ENCODE results near the gene HS3ST6.

The HS3ST6 gene

GRCh38 chr16:1895949-1896675, 22.1 kb downstream of the HS3ST6 start:
- Histone ChIP-seq H3K27ac (no peak overlapping the region), H3K9ac (no peak overlapping the region), H3K36me3 (ENCODE audit: insufficient read depth) (no peaks in the 10 kb centered on the region), H3K4me1 (ENCODE audit: low read depth, poor library complexity, severe bottlenecking) (no peaks in the 10 kb centered on the region), H3K4me3 (IDR thresholded peaks at IDR 0.05; ENCODE audit: insufficient read depth, low read depth, low read length) (no peak overlapping the region), H4K20me1 (ENCODE audit: insufficient read depth) (no peaks in the 10 kb centered on the region), H3K79me2 (ENCODE audit: insufficient read depth, low read depth) (no peaks in the 10 kb centered on the region), H2AFZ (ENCODE audit: low read depth) (no peak overlapping the region), H3K4me2 (no peak overlapping the region), H3K27me3 (ENCODE audit: insufficient read depth, low read depth) (peaks cover 95% of the 10 kb centered on the region)
- TF ChIP-seq CTCF (conservative IDR thresholded peaks at IDR 0.05; ENCODE audit: low read depth, low read length) = no peak

- Histone ChIP-seq H3K4me1 (ENCODE audit: low read depth, poor library complexity, severe bottlenecking) (no peaks in the 10 kb centered on the region), H3K27me3 (ENCODE audit: insufficient read depth, low read depth) (peaks cover 96% of the 10 kb centered on the region), H3K27ac (no peak overlapping the region), H3K9ac (no peak overlapping the region), H2AFZ (ENCODE audit: low read depth) (no peak overlapping the region), H3K4me3 (IDR thresholded peaks at IDR 0.05; ENCODE audit: insufficient read depth, low read depth, low read length) (no peak overlapping the region), H3K36me3 (ENCODE audit: insufficient read depth) (no peaks in the 10 kb centered on the region), H4K20me1 (ENCODE audit: insufficient read depth) (no peaks in the 10 kb centered on the region), H3K4me2 (no peak overlapping the region), H3K79me2 (ENCODE audit: insufficient read depth, low read depth) (no peaks in the 10 kb centered on the region)
- TF ChIP-seq CTCF (conservative IDR thresholded peaks at IDR 0.05; ENCODE audit: low read depth, low read length) = no peak
These were observed 23.1 kb downstream of the HS3ST6 start for GRCh38 chr16:1895068-1895467.

GRCh38 chr16:1890708-1891050, 27.5 kb downstream of the HS3ST6 start:
- Histone ChIP-seq H3K4me3 (IDR thresholded peaks at IDR 0.05; ENCODE audit: insufficient read depth, low read depth, low read length) (no peak overlapping the region), H4K20me1 (ENCODE audit: insufficient read depth) (no peaks in the 10 kb centered on the region), H3K79me2 (ENCODE audit: insufficient read depth, low read depth) (no peaks in the 10 kb centered on the region), H3K27me3 (ENCODE audit: insufficient read depth, low read depth) (peaks cover 77% of the 10 kb centered on the region), H3K36me3 (ENCODE audit: insufficient read depth) (no peaks in the 10 kb centered on the region), H2AFZ (ENCODE audit: low read depth) (no peak overlapping the region), H3K27ac (no peak overlapping the region), H3K4me2 (no peak overlapping the region), H3K9ac (no peak overlapping the region), H3K4me1 (ENCODE audit: low read depth, poor library complexity, severe bottlenecking) (no peaks in the 10 kb centered on the region)
- no peak for TF ChIP-seq CTCF (conservative IDR thresholded peaks at IDR 0.05; ENCODE audit: low read depth, low read length)

- Histone ChIP-seq H4K20me1 (ENCODE audit: insufficient read depth) (no peaks in the 10 kb centered on the region), H2AFZ (ENCODE audit: low read depth) (no peak overlapping the region), H3K9ac (no peak overlapping the region), H3K27me3 (ENCODE audit: insufficient read depth, low read depth) (peaks cover 75% of the 10 kb centered on the region), H3K27ac (no peak overlapping the region), H3K36me3 (ENCODE audit: insufficient read depth) (no peaks in the 10 kb centered on the region), H3K4me1 (ENCODE audit: low read depth, poor library complexity, severe bottlenecking) (no peaks in the 10 kb centered on the region), H3K4me2 (no peak overlapping the region), H3K4me3 (IDR thresholded peaks at IDR 0.05; ENCODE audit: insufficient read depth, low read depth, low read length) (no peak overlapping the region), H3K79me2 (ENCODE audit: insufficient read depth, low read depth) (no peaks in the 10 kb centered on the region)
- no peak for TF ChIP-seq CTCF (conservative IDR thresholded peaks at IDR 0.05; ENCODE audit: low read depth, low read length)
These were observed 28.0 kb downstream of the HS3ST6 start for GRCh38 chr16:1890024-1890707.
